DND-41 (cell line): ENCODE data around the gene MRAS.

Experiments used
- EZH2 ChIP-seq: IDR thresholded peaks from 3 replicates; pipeline ENCODE4 v1.6.1; 2012; ENCODE audit warnings: borderline replicate concordance, low read depth, mild to moderate bottlenecking, moderate library complexity, low read length, inconsistent platforms; ENCODE audit not compliant: severe bottlenecking
- TF ChIP-seq, protein P1 (sequence below): IDR thresholded peaks from 2 replicates; pipeline ENCODE4 v1.5.1; 2012; ENCODE audit warnings: borderline replicate concordance, low read length, moderate library complexity, mild to moderate bottlenecking; ENCODE audit not compliant: poor library complexity, severe bottlenecking; ENCODE audit errors: extremely low read depth

- no peak for TF ChIP-seq EZH2
- TF ChIP-seq, protein P1, sequence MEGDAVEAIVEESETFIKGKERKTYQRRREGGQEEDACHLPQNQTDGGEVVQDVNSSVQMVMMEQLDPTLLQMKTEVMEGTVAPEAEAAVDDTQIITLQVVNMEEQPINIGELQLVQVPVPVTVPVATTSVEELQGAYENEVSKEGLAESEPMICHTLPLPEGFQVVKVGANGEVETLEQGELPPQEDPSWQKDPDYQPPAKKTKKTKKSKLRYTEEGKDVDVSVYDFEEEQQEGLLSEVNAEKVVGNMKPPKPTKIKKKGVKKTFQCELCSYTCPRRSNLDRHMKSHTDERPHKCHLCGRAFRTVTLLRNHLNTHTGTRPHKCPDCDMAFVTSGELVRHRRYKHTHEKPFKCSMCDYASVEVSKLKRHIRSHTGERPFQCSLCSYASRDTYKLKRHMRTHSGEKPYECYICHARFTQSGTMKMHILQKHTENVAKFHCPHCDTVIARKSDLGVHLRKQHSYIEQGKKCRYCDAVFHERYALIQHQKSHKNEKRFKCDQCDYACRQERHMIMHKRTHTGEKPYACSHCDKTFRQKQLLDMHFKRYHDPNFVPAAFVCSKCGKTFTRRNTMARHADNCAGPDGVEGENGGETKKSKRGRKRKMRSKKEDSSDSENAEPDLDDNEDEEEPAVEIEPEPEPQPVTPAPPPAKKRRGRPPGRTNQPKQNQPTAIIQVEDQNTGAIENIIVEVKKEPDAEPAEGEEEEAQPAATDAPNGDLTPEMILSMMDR, result no peak
These were observed 30.0 kb downstream of the MRAS start for GRCh38 chr3:138378331-138378730.
